Hepatocyte (in vitro differentiated cells): ENCODE results near the gene MCRS1. TPM values are rescaled to one million over a fixed set of nuclear protein-coding genes. Genes with fewer than 3 reads are reported as not detected.

Experiments used
- DNase-seq: peaks from one replicate; pipeline ENCODE4 v3.0.0-alpha.2; 2016; ENCODE audit warnings: low spot score
- H2AFZ ChIP-seq: fragments of 200-600 bp; sonication (generic); 2 replicates; pipeline ENCODE4 v1.6.0; 2016; ENCODE audit warnings: antibody characterized with exemption, mild to moderate bottlenecking
- H3K27ac ChIP-seq: fragments of 200-600 bp; sonication (generic); 2 replicates; pipeline ENCODE4 v1.5.1; 2016; ENCODE audit warnings: mild to moderate bottlenecking
- H3K27me3 ChIP-seq: fragments of 200-600 bp; sonication (generic); 2 replicates; pipeline ENCODE4 v1.6.1; 2016
- H3K36me3 ChIP-seq: fragments of 200-600 bp; sonication (generic); replicated peaks from 2 replicates; pipeline ENCODE4 v1.5.1; 2016; ENCODE audit warnings: low read depth; ENCODE audit not compliant: insufficient read depth
- H3K4me1 ChIP-seq: fragments of 200-600 bp; sonication (generic); 2 replicates; pipeline ENCODE4 v1.5.1; 2016; ENCODE audit warnings: mild to moderate bottlenecking, moderate library complexity; ENCODE audit not compliant: insufficient read depth
- H3K4me2 ChIP-seq: fragments of 200-600 bp; sonication (generic); 2 replicates; pipeline ENCODE4 v1.6.0; 2016
- H3K4me3 ChIP-seq: fragments of 200-600 bp; sonication (generic); 2 replicates; pipeline ENCODE4 v1.5.1; 2016; ENCODE audit warnings: mild to moderate bottlenecking
- H3K79me2 ChIP-seq: fragments of 200-600 bp; sonication (generic); 2 replicates; pipeline ENCODE4 v1.6.0; 2017; ENCODE audit warnings: mild to moderate bottlenecking
- H3K9me2 ChIP-seq: fragments of 200-600 bp; sonication (generic); replicated peaks from 2 replicates; pipeline ENCODE4 v1.6.0; 2017; ENCODE audit warnings: mild to moderate bottlenecking; ENCODE audit not compliant: insufficient read depth
- H3K9me3 ChIP-seq: fragments of 200-600 bp; sonication (generic); 2 replicates; pipeline ENCODE4 v1.5.1; 2016; ENCODE audit warnings: low read depth, mild to moderate bottlenecking
- H4K20me1 ChIP-seq: fragments of 200-600 bp; sonication (generic); 2 replicates; pipeline ENCODE4 v1.6.0; 2016; ENCODE audit warnings: mild to moderate bottlenecking; ENCODE audit not compliant: insufficient read depth, poor library complexity, severe bottlenecking
- CTCF ChIP-seq: fragments of 200-600 bp; sonication (generic); IDR thresholded peaks from 2 replicates; pipeline ENCODE4 v1.5.1; 2016; ENCODE audit warnings: antibody characterized with exemption, mild to moderate bottlenecking; ENCODE audit not compliant: poor library complexity
- EZH2 ChIP-seq: fragments of 200-600 bp; sonication (generic); IDR thresholded peaks from 2 replicates; pipeline ENCODE4 v1.6.1; 2016; ENCODE audit warnings: antibody characterized with exemption, mild to moderate bottlenecking, borderline replicate concordance
- EZH2phosphoT487 ChIP-seq: fragments of 200-600 bp; sonication (generic); IDR thresholded peaks from one replicate; pipeline ENCODE4 v1.6.1; 2018; ENCODE audit warnings: antibody characterized with exemption, mild to moderate bottlenecking, low read depth, moderate library complexity; ENCODE audit not compliant: unreplicated experiment, severe bottlenecking
- WGBS: methylation state at CpG from one replicate; pipeline ENCODE4 v1.1.6; 2016; ENCODE audit warnings: low lambda C conversion rate; ENCODE audit errors: missing lambda C conversion rate; 5-methylcytosine and 5-hydroxymethylcytosine counted together
- polyA plus RNA-seq: library from polyadenylated mRNA; unstranded; fragments of >200 nt; fragmentation: Nextera tagmentation; extraction: Ambion mirVana; gene quantifications from 2 replicates; pipeline ENCODE4 v1.2.1, GENCODE V29; 2016
- total RNA-seq: library from RNA; depleted of rRNA; stranded (reverse); fragments of >200 nt; gene quantifications from 2 replicates; pipeline ENCODE4 v1.2.3, GENCODE V29; 2014

The MCRS1 gene
- total and polyA plus RNA-seq, 2 experiments from 2014 or later = 51.4 to 57.7 TPM

- TF ChIP-seq EZH2 (no peak), CTCF (peak; percentile 9)
- Histone ChIP-seq H3K36me3 (no peaks in the 10 kb centered on the region), H3K9me2 (no peaks in the 10 kb centered on the region), H3K27me3 (no peaks in the 10 kb centered on the region), H3K9me3 (no peaks in the 10 kb centered on the region), H3K79me2 (no peaks in the 10 kb centered on the region), H3K4me2 (no peak overlapping the region), H3K4me3 (no peak overlapping the region), H2AFZ (no peak overlapping the region), H3K4me1 (no peaks in the 10 kb centered on the region), H4K20me1 (no peaks in the 10 kb centered on the region), H3K27ac (no peak overlapping the region)
- DNase-seq = no peak
- 83% methylated on average over 7 of the region's 7 CpGs for WGBS
Observed at GRCh38 chr12:49557917-49558215, 10.1 kb downstream of the MCRS1 start.

GRCh38 chr12:49557187-49557916, 10.6 kb downstream of the MCRS1 start:
- Histone ChIP-seq H3K36me3 (no peaks in the 10 kb centered on the region), H3K79me2 (no peaks in the 10 kb centered on the region), H4K20me1 (no peaks in the 10 kb centered on the region), H3K27ac (no peak overlapping the region), H3K4me2 (no peak overlapping the region), H3K27me3 (no peaks in the 10 kb centered on the region), H3K4me3 (no peak overlapping the region), H2AFZ (no peak overlapping the region), H3K9me2 (no peaks in the 10 kb centered on the region), H3K9me3 (no peaks in the 10 kb centered on the region), H3K4me1 (no peaks in the 10 kb centered on the region)
- WGBS = 96% methylated on average over 17 of the region's 18 CpGs
- TF ChIP-seq EZH2 (no peak), EZH2phosphoT487 (no peak), CTCF (no peak)
- DNase-seq = no peak

- Histone ChIP-seq H3K27ac (no peak overlapping the region), H2AFZ (no peak overlapping the region), H3K36me3 (no peaks in the 10 kb centered on the region), H3K4me2 (no peak overlapping the region), H3K9me2 (no peaks in the 10 kb centered on the region), H3K4me1 (no peaks in the 10 kb centered on the region), H4K20me1 (no peaks in the 10 kb centered on the region), H3K79me2 (no peaks in the 10 kb centered on the region), H3K27me3 (no peaks in the 10 kb centered on the region), H3K9me3 (no peaks in the 10 kb centered on the region), H3K4me3 (no peak overlapping the region)
- no peak for DNase-seq
- WGBS = 93% methylated on average over 12 of the region's 12 CpGs
- TF ChIP-seq EZH2 (no peak), EZH2phosphoT487 (no peak), CTCF (no peak)
Observed at GRCh38 chr12:49556391-49557186, 11.4 kb downstream of the MCRS1 start.
